ENCODE measurements around the gene ZNF366. TPM values are rescaled to one million over a fixed set of nuclear protein-coding genes. Genes with fewer than 3 reads are reported as not detected.

The ZNF366 gene
- total RNA-seq, 1 experiment from 2014 or later, result not detected

- TF ChIP-seq CTCF (IDR thresholded peaks at IDR 0.05; ENCODE audit: unreplicated experiment), result no peak
- Mint-ChIP-seq H3K36me3 (ENCODE audit: insufficient read depth, unreplicated experiment) (no peaks in the 10 kb centered on the region), H3K4me3 (ENCODE audit: low read depth, unreplicated experiment) (no peak overlapping the region), H3K27ac (ENCODE audit: unreplicated experiment) (no peak overlapping the region), H3K9me3 (ENCODE audit: low read depth, unreplicated experiment) (no peaks in the 10 kb centered on the region), H3K4me1 (ENCODE audit: low read depth, unreplicated experiment) (no peaks in the 10 kb centered on the region), H3K27me3 (ENCODE audit: unreplicated experiment) (peaks cover 100% of the 10 kb centered on the region)
- DNase-seq, result no peak
- BruUV-seq (replicated peaks), result no TSS peak
- intact Hi-C loops (cut with micrococcal nuclease; ENCODE audit: unreplicated experiment), result no loop called here
- CTCF ChIA-PET, result no interaction called here
Measured at GRCh38 chr5:72477644-72478043, 29.6 kb downstream of the ZNF366 start.

DNA sequence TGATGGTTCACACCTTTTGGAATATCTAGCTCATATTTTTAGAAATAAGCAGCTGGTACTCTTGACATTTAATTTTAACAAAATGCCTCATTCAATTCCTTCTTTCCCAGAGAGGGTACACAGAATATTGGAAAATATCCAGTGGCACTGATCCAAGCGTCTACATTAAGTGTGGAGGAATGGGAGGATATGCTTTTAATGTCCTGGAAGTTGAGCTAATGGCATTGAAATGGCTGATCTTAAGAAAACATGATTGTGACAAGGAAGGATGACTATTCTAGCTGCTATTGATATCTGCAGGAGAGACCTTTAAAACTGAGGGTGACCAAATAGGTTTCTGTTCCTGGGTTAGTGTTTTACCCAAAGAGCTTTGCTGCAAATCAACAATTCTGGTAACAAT, 30.0 kb downstream of the ZNF366 start:
- Mint-ChIP-seq H3K4me3 (ENCODE audit: low read depth, unreplicated experiment) (no peak overlapping the region), H3K4me1 (ENCODE audit: low read depth, unreplicated experiment) (no peaks in the 10 kb centered on the region), H3K9me3 (ENCODE audit: low read depth, unreplicated experiment) (no peaks in the 10 kb centered on the region), H3K36me3 (ENCODE audit: insufficient read depth, unreplicated experiment) (no peaks in the 10 kb centered on the region), H3K27ac (ENCODE audit: unreplicated experiment) (no peak overlapping the region), H3K27me3 (ENCODE audit: unreplicated experiment) (peaks cover 100% of the 10 kb centered on the region)
- no peak for TF ChIP-seq CTCF (IDR thresholded peaks at IDR 0.05; ENCODE audit: unreplicated experiment)
- CTCF ChIA-PET, result no interaction called here
- intact Hi-C loops (cut with micrococcal nuclease; ENCODE audit: unreplicated experiment), result no loop called here
- BruUV-seq (replicated peaks), result no TSS peak
- DNase-seq, result no peak

- no TSS peak for BruUV-seq (replicated peaks)
Measured at GRCh38 chr5:72476721-72477120, 30.5 kb downstream of the ZNF366 start.

DNA sequence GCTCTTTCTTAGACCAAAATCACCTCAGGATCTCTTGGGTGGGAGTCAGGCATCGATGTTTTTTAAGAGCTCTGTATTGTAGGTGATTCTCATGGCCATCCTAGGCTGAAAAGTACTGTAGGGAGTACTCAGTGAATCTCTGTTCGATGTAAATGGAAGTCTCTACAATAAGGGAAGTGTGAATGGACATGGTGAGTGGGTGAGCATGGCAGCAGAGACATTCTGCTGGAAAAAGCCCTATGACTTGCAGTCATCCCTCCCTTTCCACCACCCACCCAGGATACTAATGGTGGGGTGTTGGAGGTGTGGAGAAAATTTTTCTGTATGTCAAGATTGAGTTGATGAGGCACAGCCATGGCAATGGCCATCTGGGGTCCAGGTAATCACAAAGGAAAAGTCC, 30.9 kb downstream of the ZNF366 start:
- no peak for DNase-seq
- Mint-ChIP-seq H3K9me3 (ENCODE audit: low read depth, unreplicated experiment) (no peaks in the 10 kb centered on the region), H3K27me3 (ENCODE audit: unreplicated experiment) (peaks cover 100% of the 10 kb centered on the region), H3K27ac (ENCODE audit: unreplicated experiment) (no peak overlapping the region), H3K4me1 (ENCODE audit: low read depth, unreplicated experiment) (no peaks in the 10 kb centered on the region), H3K36me3 (ENCODE audit: insufficient read depth, unreplicated experiment) (no peaks in the 10 kb centered on the region), H3K4me3 (ENCODE audit: low read depth, unreplicated experiment) (no peak overlapping the region)
- BruUV-seq (replicated peaks), result no TSS peak
- intact Hi-C loops (cut with micrococcal nuclease; ENCODE audit: unreplicated experiment), result no loop called here
- CTCF ChIA-PET, result no interaction called here
- TF ChIP-seq CTCF (IDR thresholded peaks at IDR 0.05; ENCODE audit: unreplicated experiment), result no peak

More at GRCh38 chr5:72476721-72477120, 30.5 kb downstream of the ZNF366 start:
- H3K27me3 Mint-ChIP-seq (ENCODE audit: unreplicated experiment), result peaks cover 100% of the 10 kb centered on the region
- intact Hi-C loops (cut with micrococcal nuclease; ENCODE audit: unreplicated experiment), result no loop called here
- no peaks in the 10 kb centered on the region for H3K36me3 Mint-ChIP-seq (ENCODE audit: insufficient read depth, unreplicated experiment)
- H3K9me3 Mint-ChIP-seq (ENCODE audit: low read depth, unreplicated experiment), result no peaks in the 10 kb centered on the region
- H3K4me1 Mint-ChIP-seq (ENCODE audit: low read depth, unreplicated experiment), result no peaks in the 10 kb centered on the region
- DNase-seq, result no peak
- CTCF ChIA-PET, result no interaction called here
- H3K27ac Mint-ChIP-seq (ENCODE audit: unreplicated experiment), result no peak overlapping the region
- no peak overlapping the region for H3K4me3 Mint-ChIP-seq (ENCODE audit: low read depth, unreplicated experiment)
- no peak for TF ChIP-seq CTCF (IDR thresholded peaks at IDR 0.05; ENCODE audit: unreplicated experiment)

GRCh38 chr5:72474516-72474915, 32.7 kb downstream of the ZNF366 start:
- H3K36me3 Mint-ChIP-seq (ENCODE audit: insufficient read depth, unreplicated experiment), result no peaks in the 10 kb centered on the region
- CTCF ChIA-PET, result no interaction called here
- DNase-seq, result no peak
- BruUV-seq (replicated peaks), result no TSS peak
- intact Hi-C loops (cut with micrococcal nuclease; ENCODE audit: unreplicated experiment), result no loop called here
- H3K4me1 Mint-ChIP-seq (ENCODE audit: low read depth, unreplicated experiment), result no peaks in the 10 kb centered on the region
- H3K4me3 Mint-ChIP-seq (ENCODE audit: low read depth, unreplicated experiment), result no peak overlapping the region
- peaks cover 90% of the 10 kb centered on the region for H3K27me3 Mint-ChIP-seq (ENCODE audit: unreplicated experiment)
- H3K9me3 Mint-ChIP-seq (ENCODE audit: low read depth, unreplicated experiment), result no peaks in the 10 kb centered on the region
- no peak for TF ChIP-seq CTCF (IDR thresholded peaks at IDR 0.05; ENCODE audit: unreplicated experiment)
- no peak overlapping the region for H3K27ac Mint-ChIP-seq (ENCODE audit: unreplicated experiment)

Measured in Calu3 (cell line).